Kidney (tissue), 14 donors: ENCODE data around the gene OR2A25. TPM values are rescaled to one million over a fixed set of nuclear protein-coding genes. Genes with fewer than 3 reads are reported as not detected.

Experiments used
- DNase-seq, 5 donors: peaks; one replicate each; pipeline ENCODE4 v3.0.0-alpha.2; 2013 to 2020
- FAIRE-seq: peaks from 2 replicates; lab custom pipeline; 2012; peaks lifted over from hg19 to GRCh38; lab: Jason Lieb, UNC
- H3K27ac ChIP-seq, 2 donors: one replicate each; pipeline ENCODE4 v1.7.0; 2013; ENCODE audit warnings: low read depth in 2 of 2, low read length in 2 of 2, inconsistent platforms in 1 of 2
- H3K27me3 ChIP-seq: one replicate; pipeline ENCODE4 v1.7.1; 2013; ENCODE audit warnings: low read length, inconsistent platforms; ENCODE audit not compliant: control insufficient read depth, insufficient read depth
- H3K36me3 ChIP-seq, 3 donors: one replicate each; pipeline versions ENCODE4 v1.7.0 to v1.7.1; 2013; ENCODE audit warnings: low read length in 3 of 3, control low read depth in 1 of 3, inconsistent platforms in 1 of 3; ENCODE audit not compliant: insufficient read depth in 3 of 3, control insufficient read depth in 2 of 3
- H3K4me1 ChIP-seq, 3 donors: one replicate each; pipeline versions ENCODE4 v1.7.0 to v1.7.1; 2013; ENCODE audit warnings: low read length in 3 of 3, inconsistent platforms in 1 of 3, low read depth in 1 of 3; ENCODE audit not compliant: control insufficient read depth in 2 of 3, insufficient read depth in 2 of 3
- H3K4me3 ChIP-seq, 3 donors: one replicate each; pipeline versions ENCODE4 v1.7.0 to v1.8.1; 2013; ENCODE audit warnings: low read length in 3 of 3, control low read depth in 1 of 3, inconsistent platforms in 1 of 3
- H3K9ac ChIP-seq, 3 donors: one replicate each; pipeline versions ENCODE4 v1.7.0 to v1.7.1; 2013; ENCODE audit warnings: low read length in 3 of 3, control low read depth in 1 of 3, inconsistent platforms in 1 of 3
- H3K9me3 ChIP-seq, 3 donors: one replicate each; pipeline versions ENCODE4 v1.7.0 to v1.7.1; 2013; ENCODE audit warnings: low read length in 3 of 3, control low read depth in 1 of 3, inconsistent platforms in 1 of 3; ENCODE audit not compliant: control insufficient read depth in 2 of 3, insufficient read depth in 1 of 3
- CTCF ChIP-seq: IDR thresholded peaks from 3 replicates; pipeline ENCODE4 v1.5.1; 2012; ENCODE audit warnings: mild to moderate bottlenecking, moderate library complexity, borderline replicate concordance; ENCODE audit not compliant: insufficient read depth; ENCODE audit errors: extremely low read depth
- intact Hi-C: fragments of 100-400 bp; cut with DNase I; formaldehyde crosslinking; loops from one replicate; pipeline ENCODE4 v1.11.1; 2022
- polyA plus RNA-seq: library from polyadenylated mRNA; stranded (reverse); fragments of 350-450 nt; fragmentation: Illumina TruSeq; extraction: RNeasy Lipid Tissue Mini Kit (QIAGEN cat#74804); gene quantifications from one replicate; pipeline ENCODE4 v1.2.3, GENCODE V29; 2014; ENCODE audit warnings: low read depth, low replicate concordance; ENCODE audit not compliant: insufficient read depth
- total RNA-seq: library from RNA; stranded (reverse); fragmentation: NEBNext Ultra II Directional; extraction: Animal tissue kit (Norgen Biotek cat#: 25700); gene quantifications from one replicate; pipeline ENCODE4 v1.2.1, GENCODE V29; 2021
- donor health status: control.
- donor health status: control.
- donor health status: control.
- donor health status: control.
- donor health status: control.
- donor health status: DM: yes; HTN: yes; CAD: no.
- donor health status: Normal renal cell carcinoma (clear cell type).

The OR2A25 gene
- total and polyA plus RNA-seq, 2 donors from 2014 or later, result not detected

- Histone ChIP-seq H3K27ac (no peak overlapping the region), H3K27me3 (no peaks in the 10 kb centered on the region), H3K36me3 (no peaks in the 10 kb centered on the region), H3K9ac (no peak overlapping the region), H3K4me1 (no peaks in the 10 kb centered on the region), H3K4me3 (no peak overlapping the region), H3K9me3 (peaks cover 0 to 4% (median 0%) of the 10 kb centered on the region in 3 donors)
- intact Hi-C loops, result no loop called here
- FAIRE-seq, result no peak
- DNase-seq, result no peak
- no peak for TF ChIP-seq CTCF
These were observed 17.1 kb downstream of the OR2A25 start for GRCh38 chr7:144086730-144087129.

GRCh38 chr7:144087230-144087629 is 17.6 kb downstream of the OR2A25 start:
- no peak overlapping the region for H3K27ac ChIP-seq
- H3K27me3 ChIP-seq, result no peaks in the 10 kb centered on the region
- intact Hi-C loops, result no loop called here
- DNase-seq (no peak), FAIRE-seq (no peak)
- H3K36me3 ChIP-seq, result no peaks in the 10 kb centered on the region
- no peak for TF ChIP-seq CTCF
- no peak overlapping the region for H3K9ac ChIP-seq
- no peak overlapping the region for H3K4me3 ChIP-seq
- H3K9me3 ChIP-seq, result peaks cover 0 to 4% (median 0%) of the 10 kb centered on the region in 3 donors
- H3K4me1 ChIP-seq, result no peaks in the 10 kb centered on the region

- Histone ChIP-seq H3K4me1 (no peaks in the 10 kb centered on the region), H3K9ac (no peak overlapping the region), H3K9me3 (peaks cover 0 to 4% (median 0%) of the 10 kb centered on the region in 3 donors), H3K27me3 (no peaks in the 10 kb centered on the region), H3K4me3 (no peak overlapping the region), H3K36me3 (no peaks in the 10 kb centered on the region), H3K27ac (no peak overlapping the region)
- FAIRE-seq (no peak), DNase-seq (no peak)
- no peak for TF ChIP-seq CTCF
- intact Hi-C loops, result no loop called here
These were observed 21.1 kb downstream of the OR2A25 start for GRCh38 chr7:144090667-144091066.

GRCh38 chr7:144098776-144099175 is 29.2 kb downstream of the OR2A25 start:
- no peak for TF ChIP-seq CTCF
- Histone ChIP-seq H3K9ac (no peak overlapping the region), H3K4me1 (no peaks in the 10 kb centered on the region), H3K27ac (no peak overlapping the region), H3K4me3 (no peak overlapping the region), H3K9me3 (no peaks in the 10 kb centered on the region), H3K36me3 (no peaks in the 10 kb centered on the region), H3K27me3 (no peaks in the 10 kb centered on the region)
- DNase-seq, result no peak
- intact Hi-C loops, result no loop called here
- no peak for FAIRE-seq
